Measurements from ENCODE around the gene TLE7.

The TLE7 gene

DNA sequence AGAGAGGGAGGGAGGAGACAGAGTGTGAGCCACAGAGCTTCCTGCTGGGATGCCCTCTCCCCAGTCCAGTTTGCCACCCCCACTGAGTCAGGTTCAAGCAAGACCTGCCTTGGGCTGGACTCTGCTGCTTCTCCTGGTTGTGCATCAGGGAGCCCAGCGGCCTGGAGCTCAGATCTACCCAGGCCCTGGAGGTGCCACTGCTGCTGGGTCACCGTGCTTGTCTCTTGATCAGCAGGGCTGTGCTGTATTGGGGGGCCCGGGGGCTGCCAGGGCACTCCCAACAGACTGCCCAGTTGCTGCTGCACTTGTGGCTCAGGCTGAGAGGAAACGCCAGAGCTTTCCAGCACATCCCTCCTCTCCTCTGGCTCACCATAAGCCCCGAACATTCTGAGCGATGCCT, 8.9 kb downstream of the TLE7 start:
- DNase-seq (ENCODE audit: low spot score in 2 of 2) (no peak), ATAC-seq (ENCODE audit: low read depth) (no peak)
- H3K4me1 Mint-ChIP-seq = no peaks in the 10 kb centered on the region
- H3K27me3 Mint-ChIP-seq = peaks cover 14% of the 10 kb centered on the region
- no peak overlapping the region for H3K27ac Mint-ChIP-seq
- H3K36me3 Mint-ChIP-seq = peaks cover 2% of the 10 kb centered on the region
- H3K9me3 Mint-ChIP-seq = peaks cover 6% of the 10 kb centered on the region
- H3K4me3 Mint-ChIP-seq = no peak overlapping the region

DNA sequence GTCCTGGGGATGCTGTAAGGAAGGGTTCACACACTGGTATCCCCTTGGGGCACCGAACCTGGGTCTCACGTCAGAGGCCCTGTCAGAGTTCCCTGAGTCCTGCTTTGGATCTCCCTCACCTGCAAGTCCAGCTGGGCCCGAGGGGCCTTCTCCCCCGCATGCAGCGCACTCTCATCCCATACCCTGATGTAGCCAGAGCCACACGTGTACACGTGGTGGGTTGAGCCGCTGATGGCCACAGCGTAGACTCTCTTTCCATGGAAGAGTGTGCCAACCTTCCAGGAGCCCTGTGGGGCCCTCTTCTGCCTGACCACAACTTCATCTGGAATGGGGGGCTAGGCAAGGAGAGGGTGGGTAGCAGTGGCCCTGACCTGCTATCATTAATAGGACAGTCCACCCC, 9.9 kb downstream of the TLE7 start:
- no peak for ATAC-seq (ENCODE audit: low read depth)
- Mint-ChIP-seq H3K27me3 (peaks cover 11% of the 10 kb centered on the region), H3K9me3 (peaks cover 6% of the 10 kb centered on the region), H3K4me3 (no peak overlapping the region), H3K27ac (no peak overlapping the region), H3K36me3 (peaks cover 2% of the 10 kb centered on the region), H3K4me1 (no peaks in the 10 kb centered on the region)
- no peak for DNase-seq (ENCODE audit: low spot score in 2 of 2)

DNA sequence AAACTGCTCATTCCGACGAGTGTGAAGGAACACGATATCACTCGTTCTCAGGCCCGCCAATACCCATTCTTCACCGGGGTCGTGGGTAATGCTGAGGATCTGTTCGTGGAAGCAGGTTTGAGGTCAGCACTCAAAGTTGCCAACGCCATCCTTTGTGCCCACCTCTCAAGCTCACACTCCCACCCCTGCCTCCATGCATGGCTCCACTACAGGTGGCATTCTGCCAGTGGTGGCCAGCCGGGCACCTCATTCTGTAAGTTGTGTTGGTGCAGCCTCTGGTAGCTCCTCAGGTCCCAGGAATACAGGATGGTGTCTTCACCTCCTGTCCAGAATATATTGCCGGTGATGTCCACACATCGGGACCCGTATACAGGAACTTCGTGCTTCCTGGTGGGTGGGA, 10.7 kb downstream of the TLE7 start:
- Mint-ChIP-seq H3K27ac (no peak overlapping the region), H3K4me1 (peaks cover 5% of the 10 kb centered on the region), H3K27me3 (peaks cover 15% of the 10 kb centered on the region), H3K36me3 (peaks cover 2% of the 10 kb centered on the region), H3K9me3 (peaks cover 6% of the 10 kb centered on the region), H3K4me3 (no peak overlapping the region)
- no peak for DNase-seq (ENCODE audit: low spot score in 2 of 2)
- ATAC-seq (ENCODE audit: low read depth) = no peak

DNA sequence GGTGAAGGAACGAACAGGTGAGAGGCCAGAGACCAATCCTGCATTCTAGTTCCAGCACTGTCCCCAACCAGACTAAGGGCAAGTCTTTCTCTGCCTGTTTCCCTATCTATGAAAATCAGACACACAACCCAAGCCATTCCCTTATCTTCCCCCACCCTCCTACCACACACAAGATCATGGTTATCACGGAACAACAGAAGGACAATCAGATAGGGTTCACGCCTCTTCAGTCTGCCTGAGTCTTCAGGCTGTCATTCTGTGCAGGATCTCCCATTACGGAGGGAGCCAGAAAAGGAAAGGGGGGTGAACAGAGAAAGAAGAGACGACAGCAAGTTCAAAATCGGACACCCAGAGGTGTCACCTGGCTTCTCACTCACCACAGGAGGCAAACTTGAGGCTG, 11.1 kb downstream of the TLE7 start:
- Mint-ChIP-seq H3K4me3 (no peak overlapping the region), H3K27ac (no peak overlapping the region), H3K4me1 (peaks cover 9% of the 10 kb centered on the region), H3K36me3 (peaks cover 2% of the 10 kb centered on the region), H3K27me3 (peaks cover 19% of the 10 kb centered on the region), H3K9me3 (peaks cover 6% of the 10 kb centered on the region)
- DNase-seq (ENCODE audit: low spot score in 2 of 2) (no peak), ATAC-seq (ENCODE audit: low read depth) (no peak)

DNA sequence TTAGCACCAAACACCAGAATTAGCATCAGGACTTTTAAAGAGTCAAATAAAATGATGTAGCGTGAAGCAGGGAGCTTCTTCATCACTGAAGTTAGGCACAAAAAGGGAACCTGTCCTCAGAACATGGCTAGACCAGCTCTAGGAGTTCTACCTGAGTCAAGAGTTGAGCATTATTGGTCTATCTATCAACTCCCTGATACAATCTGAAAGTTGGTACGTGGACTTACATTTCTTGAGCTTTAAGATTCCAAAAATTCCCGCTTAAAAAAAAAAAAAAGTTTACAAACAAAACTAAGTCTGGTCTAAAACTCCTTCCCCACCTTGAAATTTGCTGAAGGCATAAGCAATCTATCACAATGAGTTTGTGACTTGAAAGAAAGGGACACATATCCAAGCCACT, 12.3 kb downstream of the TLE7 start:
- H3K4me1 Mint-ChIP-seq = peaks cover 9% of the 10 kb centered on the region
- H3K27me3 Mint-ChIP-seq = peaks cover 25% of the 10 kb centered on the region
- peaks cover 2% of the 10 kb centered on the region for H3K36me3 Mint-ChIP-seq
- ATAC-seq (ENCODE audit: low read depth) = no peak
- H3K9me3 Mint-ChIP-seq = peaks cover 6% of the 10 kb centered on the region
- no peak for DNase-seq (ENCODE audit: low spot score in 2 of 2)
- no peak overlapping the region for H3K27ac Mint-ChIP-seq
- no peak overlapping the region for H3K4me3 Mint-ChIP-seq

DNA sequence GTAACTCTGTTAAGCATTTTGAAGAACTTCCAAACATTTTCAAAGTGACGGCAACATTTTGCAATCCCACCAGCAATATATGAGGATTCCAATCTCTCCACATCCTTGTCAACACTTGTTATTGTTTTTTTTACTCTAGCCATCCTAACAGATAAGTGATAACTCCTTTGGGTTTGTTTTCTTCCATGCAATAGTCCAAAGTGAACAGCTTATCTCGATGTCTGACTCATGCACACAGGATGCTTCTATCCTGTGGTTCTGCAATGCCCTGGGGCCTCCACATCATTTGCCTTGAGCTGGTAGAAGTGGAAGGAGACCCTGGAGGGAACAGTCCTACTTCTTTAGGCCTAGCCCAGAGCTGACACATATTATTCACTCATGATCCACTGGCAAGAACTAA, 13.0 kb downstream of the TLE7 start:
- Mint-ChIP-seq H3K4me3 (no peak overlapping the region), H3K27me3 (peaks cover 29% of the 10 kb centered on the region), H3K27ac (no peak overlapping the region), H3K36me3 (peaks cover 2% of the 10 kb centered on the region), H3K4me1 (peaks cover 9% of the 10 kb centered on the region), H3K9me3 (peaks cover 6% of the 10 kb centered on the region)
- ATAC-seq (ENCODE audit: low read depth) (no peak), DNase-seq (ENCODE audit: low spot score in 2 of 2) (no peak)

DNA sequence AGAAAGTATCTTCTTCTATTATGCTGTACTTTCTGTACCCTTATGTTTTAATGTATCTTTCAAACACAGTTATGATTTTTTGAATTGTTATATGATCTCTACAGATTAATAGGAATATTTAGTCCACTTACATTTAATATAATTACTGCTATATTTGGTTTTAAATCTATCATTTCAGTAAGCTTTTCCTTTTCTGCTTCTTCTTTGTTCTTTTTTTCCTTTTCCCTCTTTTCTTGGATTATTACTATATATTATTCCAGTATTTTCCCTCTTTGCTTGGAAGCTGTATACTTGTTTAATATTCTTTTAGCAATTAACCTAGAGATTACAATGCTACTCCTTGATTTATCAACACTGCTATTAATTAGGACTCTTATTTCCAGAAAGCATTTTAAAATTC, 13.5 kb downstream of the TLE7 start:
- DNase-seq (ENCODE audit: low spot score in 2 of 2) (no peak), ATAC-seq (ENCODE audit: low read depth) (no peak)
- Mint-ChIP-seq H3K27ac (no peak overlapping the region), H3K4me3 (no peak overlapping the region), H3K27me3 (peaks cover 30% of the 10 kb centered on the region), H3K36me3 (peaks cover 2% of the 10 kb centered on the region), H3K4me1 (peaks cover 9% of the 10 kb centered on the region), H3K9me3 (peaks cover 6% of the 10 kb centered on the region)

DNA sequence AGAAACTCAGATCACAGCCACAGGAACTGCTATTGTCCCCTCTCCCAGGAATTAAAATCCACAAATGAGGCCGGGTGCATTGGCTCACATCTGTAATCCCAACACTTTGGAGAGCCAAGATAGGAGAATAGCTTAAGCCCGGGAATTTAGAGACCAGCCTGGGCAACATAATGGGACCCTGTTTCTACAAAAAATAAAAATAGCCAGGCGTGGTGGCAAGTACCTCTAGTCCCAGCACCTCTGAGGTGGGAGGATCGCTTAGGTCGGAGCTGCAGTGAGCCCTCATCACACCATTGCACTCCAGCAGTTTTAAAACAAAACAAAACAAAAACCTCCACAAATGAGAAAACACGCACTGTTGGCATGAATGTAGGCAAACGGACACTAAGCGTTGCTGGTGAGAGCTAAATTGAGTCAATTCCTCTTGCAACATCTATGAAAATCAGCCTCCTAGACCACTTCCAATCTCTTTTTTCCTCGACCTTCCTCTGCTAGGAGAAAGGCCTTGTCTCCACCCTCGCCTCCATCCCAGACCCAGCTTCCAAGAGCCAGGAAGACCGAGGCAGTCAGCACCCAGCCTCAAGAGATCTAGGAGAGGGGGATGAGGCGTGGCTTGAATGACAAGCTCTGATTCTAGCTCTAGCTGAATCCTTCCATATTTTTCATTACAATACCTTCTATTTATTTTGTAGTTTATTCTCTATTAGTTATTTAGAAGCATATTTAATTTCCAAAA, 14.8 kb downstream of the TLE7 start:
- H3K36me3 Mint-ChIP-seq = peaks cover 2% of the 10 kb centered on the region
- peaks cover 28% of the 10 kb centered on the region for H3K27me3 Mint-ChIP-seq
- DNase-seq (ENCODE audit: low spot score in 2 of 2) (no peak), ATAC-seq (ENCODE audit: low read depth) (no peak)
- H3K4me3 Mint-ChIP-seq = no peak overlapping the region
- H3K4me1 Mint-ChIP-seq = peaks cover 9% of the 10 kb centered on the region
- H3K9me3 Mint-ChIP-seq = peaks cover 6% of the 10 kb centered on the region
- no peak overlapping the region for H3K27ac Mint-ChIP-seq

DNA sequence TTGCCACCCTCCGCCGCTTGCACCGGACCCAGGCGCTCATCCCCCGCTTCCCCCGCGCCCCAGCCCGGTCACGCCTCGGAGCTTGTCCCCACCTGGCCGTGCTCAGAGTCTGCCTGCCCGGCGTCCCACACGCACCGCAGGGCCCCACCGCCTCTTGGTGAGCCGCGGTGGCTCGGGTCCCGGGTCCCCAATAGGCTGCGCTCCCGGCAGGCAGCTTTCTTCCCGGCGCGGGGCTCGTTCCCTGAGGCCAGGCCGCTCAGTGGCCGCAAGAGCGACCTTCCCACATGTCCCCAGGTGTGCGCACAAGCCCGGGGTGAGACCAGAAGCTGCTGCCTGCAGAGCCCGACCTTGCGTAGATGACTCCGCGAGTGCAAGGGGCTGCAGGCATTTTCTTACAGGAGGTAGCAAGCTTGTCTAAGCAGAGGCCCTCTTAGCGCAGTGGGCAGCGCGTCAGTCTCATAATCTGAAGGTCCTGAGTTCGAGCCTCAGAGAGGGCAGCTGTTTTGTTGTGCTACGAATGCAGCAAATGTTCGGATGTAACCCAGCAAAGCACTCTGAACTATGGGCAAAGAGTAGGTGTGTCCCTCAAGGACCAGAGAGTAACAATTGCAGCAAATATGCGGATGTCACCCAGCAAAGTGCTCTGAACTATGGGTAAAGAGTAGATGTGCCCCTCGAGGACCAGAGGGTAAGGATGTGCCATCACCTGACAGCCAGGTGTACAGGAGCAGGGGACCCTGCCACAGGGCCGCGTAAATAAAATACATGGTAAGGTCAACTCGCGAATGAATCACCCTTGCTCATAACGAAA, 15.6 kb downstream of the TLE7 start:
- peaks cover 28% of the 10 kb centered on the region for H3K27me3 Mint-ChIP-seq
- peak overlapping the region; percentile 11 for H3K4me3 Mint-ChIP-seq
- peaks cover 6% of the 10 kb centered on the region for H3K9me3 Mint-ChIP-seq
- H3K36me3 Mint-ChIP-seq = peaks cover 2% of the 10 kb centered on the region
- peak overlapping the region; percentile 35 for H3K27ac Mint-ChIP-seq
- ATAC-seq (ENCODE audit: low read depth) = peak; percentile 19
- no peak for DNase-seq (ENCODE audit: low spot score in 2 of 2)
- peaks cover 9% of the 10 kb centered on the region for H3K4me1 Mint-ChIP-seq

DNA sequence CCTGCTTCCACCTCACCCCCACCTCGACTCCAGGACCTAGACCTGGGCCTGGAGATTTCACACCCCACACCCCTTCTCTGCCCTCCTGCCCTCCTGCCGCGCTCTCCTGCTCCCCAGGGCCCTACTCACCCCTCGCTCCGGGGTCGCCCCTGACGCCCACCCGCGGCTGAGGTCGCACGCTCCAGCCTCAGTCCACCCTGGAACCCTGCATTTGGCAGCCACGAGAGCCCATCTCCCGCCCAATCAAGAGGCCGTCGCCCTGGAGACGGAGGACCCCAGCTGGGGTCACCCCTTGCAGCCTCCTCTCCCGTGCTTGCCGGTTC, 16.1 kb downstream of the TLE7 start:
- H3K27me3 Mint-ChIP-seq = peaks cover 28% of the 10 kb centered on the region
- H3K27ac Mint-ChIP-seq = no peak overlapping the region
- peaks cover 6% of the 10 kb centered on the region for H3K9me3 Mint-ChIP-seq
- H3K36me3 Mint-ChIP-seq = peaks cover 2% of the 10 kb centered on the region
- peaks cover 9% of the 10 kb centered on the region for H3K4me1 Mint-ChIP-seq
- no peak for ATAC-seq (ENCODE audit: low read depth)
- no peak for DNase-seq (ENCODE audit: low spot score in 2 of 2)
- no peak overlapping the region for H3K4me3 Mint-ChIP-seq

DNA sequence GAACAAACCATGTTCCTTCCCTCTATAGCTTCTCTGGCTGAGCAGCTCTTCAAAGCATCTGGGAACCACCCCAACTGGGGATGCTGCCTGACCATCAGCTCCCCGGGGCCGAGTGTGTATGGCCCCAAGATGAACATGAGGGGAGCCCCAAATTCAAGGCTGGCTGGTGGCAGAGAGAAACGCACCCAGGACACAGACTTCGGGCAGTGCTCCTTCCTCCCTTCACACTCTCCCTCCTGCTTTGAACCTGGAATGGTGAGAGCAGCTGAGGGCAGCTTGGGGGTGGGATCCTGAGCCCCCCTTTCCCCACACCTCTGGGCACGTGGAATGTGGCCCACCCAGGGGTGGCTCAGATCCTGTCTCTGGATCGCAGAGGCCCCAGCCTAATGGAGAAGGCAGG, 17.2 kb downstream of the TLE7 start:
- peaks cover 6% of the 10 kb centered on the region for H3K9me3 Mint-ChIP-seq
- H3K27me3 Mint-ChIP-seq = peaks cover 26% of the 10 kb centered on the region
- no peak overlapping the region for H3K4me3 Mint-ChIP-seq
- ATAC-seq (ENCODE audit: low read depth) = no peak
- H3K27ac Mint-ChIP-seq = no peak overlapping the region
- DNase-seq (ENCODE audit: low spot score in 2 of 2) = no peak
- peaks cover 2% of the 10 kb centered on the region for H3K36me3 Mint-ChIP-seq
- H3K4me1 Mint-ChIP-seq = peaks cover 9% of the 10 kb centered on the region

DNA sequence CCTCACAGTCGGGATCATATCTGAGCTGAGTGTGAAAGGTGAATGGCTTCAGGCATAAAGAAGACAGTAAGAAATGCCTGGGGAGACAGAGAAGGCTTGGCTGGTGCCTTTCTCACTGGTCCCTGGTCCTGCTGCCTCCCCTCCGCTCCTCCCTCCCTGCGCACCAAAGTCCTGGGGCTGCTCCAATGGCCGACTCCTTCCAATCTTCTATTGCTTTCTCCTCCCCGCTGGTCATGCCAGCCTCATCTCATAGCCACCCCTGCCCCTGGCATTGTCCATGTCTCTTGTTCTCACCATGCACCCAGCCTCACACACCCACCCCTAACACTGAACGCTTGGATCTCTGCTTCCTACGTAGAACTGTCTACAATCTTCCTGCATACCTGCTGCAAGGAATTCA, 18.0 kb downstream of the TLE7 start:
- DNase-seq (ENCODE audit: low spot score in 2 of 2) = no peak
- Mint-ChIP-seq H3K27ac (no peak overlapping the region), H3K9me3 (peaks cover 4% of the 10 kb centered on the region)

DNA sequence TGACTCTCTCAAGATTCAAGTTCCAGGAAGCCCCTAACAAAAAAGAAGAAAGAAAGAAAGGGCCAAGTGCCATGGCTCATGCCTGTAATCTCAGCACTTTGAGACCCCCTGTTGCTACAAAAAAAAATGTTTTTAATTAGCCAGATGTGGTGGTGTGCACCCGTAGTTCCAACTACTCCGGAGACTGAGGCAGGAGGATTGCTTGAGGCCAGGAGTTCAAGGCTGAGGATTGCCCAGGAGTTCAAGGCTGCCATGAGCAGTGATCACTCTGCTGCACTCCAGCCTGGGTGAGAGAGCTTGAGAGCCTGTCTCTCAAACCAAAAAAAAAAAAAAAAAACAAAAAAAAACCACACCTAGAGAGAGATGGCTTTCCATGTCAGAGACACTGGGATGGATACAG, 18.8 kb downstream of the TLE7 start:
- Mint-ChIP-seq H3K9me3 (no peaks in the 10 kb centered on the region), H3K27me3 (peaks cover 29% of the 10 kb centered on the region), H3K36me3 (no peaks in the 10 kb centered on the region), H3K4me3 (no peak overlapping the region), H3K27ac (no peak overlapping the region), H3K4me1 (peaks cover 9% of the 10 kb centered on the region)
- no peak for DNase-seq (ENCODE audit: low spot score in 2 of 2)
- no peak for ATAC-seq (ENCODE audit: low read depth)

More for the DNA sequence above, 18.0 kb downstream of the TLE7 start:
- no peak for ATAC-seq (ENCODE audit: low read depth)
- H3K4me1 Mint-ChIP-seq = peaks cover 9% of the 10 kb centered on the region
- H3K4me3 Mint-ChIP-seq = no peak overlapping the region
- H3K27me3 Mint-ChIP-seq = peaks cover 25% of the 10 kb centered on the region
- H3K36me3 Mint-ChIP-seq = peaks cover under 1% of the 10 kb centered on the region

DNA sequence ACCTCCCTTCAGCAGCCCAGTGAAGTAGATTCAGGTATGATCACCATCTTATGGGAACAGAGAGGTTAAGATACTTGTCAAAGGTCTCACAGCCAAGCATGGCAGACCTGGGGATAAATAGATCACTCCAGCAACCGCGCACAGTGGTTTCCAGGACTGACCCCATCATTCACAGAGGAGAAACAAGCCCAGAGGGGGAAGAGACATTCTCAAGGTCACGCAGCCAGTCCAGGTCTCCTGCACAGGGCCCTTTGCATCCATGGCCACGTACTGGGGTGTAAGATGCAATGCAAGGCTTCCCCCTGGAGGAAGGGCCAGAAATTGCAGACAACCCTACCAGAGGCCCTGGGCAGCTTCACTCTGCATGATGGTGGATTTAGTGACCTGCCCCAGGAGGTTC, 19.9 kb downstream of the TLE7 start:
- H3K36me3 Mint-ChIP-seq = no peaks in the 10 kb centered on the region
- ATAC-seq (ENCODE audit: low read depth) = peak; percentile 34

DNA sequence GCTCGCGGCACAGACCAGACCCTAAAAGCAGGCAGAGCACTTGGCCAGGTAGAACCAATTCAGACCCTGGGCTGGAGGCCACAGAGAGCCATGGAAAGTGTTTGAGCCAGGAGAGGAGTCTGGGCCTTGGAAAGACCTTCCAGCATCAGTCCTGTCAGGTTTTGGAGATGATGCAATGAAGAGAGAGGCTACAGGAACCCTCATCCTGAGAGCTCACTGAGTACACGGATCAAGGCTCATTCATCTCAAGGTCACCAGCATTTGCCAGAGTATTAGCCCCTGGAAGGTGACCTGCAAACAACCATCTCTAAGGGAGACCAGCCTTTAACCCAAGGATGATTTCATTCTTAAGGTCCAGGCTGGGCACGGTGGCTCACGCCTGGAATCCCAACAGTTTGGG, 27.8 kb downstream of the TLE7 start:
- H3K9me3 Mint-ChIP-seq = no peaks in the 10 kb centered on the region
- no peak for ATAC-seq (ENCODE audit: low read depth)
- no peak overlapping the region for H3K4me3 Mint-ChIP-seq
- H3K27me3 Mint-ChIP-seq = peaks cover 27% of the 10 kb centered on the region
- H3K4me1 Mint-ChIP-seq = peaks cover 6% of the 10 kb centered on the region
- no peak for DNase-seq (ENCODE audit: low spot score in 2 of 2)
- no peaks in the 10 kb centered on the region for H3K36me3 Mint-ChIP-seq
- no peak overlapping the region for H3K27ac Mint-ChIP-seq

More for the DNA sequence above, 19.9 kb downstream of the TLE7 start:
- no peak for DNase-seq (ENCODE audit: low spot score in 2 of 2)
- Mint-ChIP-seq H3K4me1 (peaks cover 9% of the 10 kb centered on the region), H3K4me3 (no peak overlapping the region), H3K27me3 (peaks cover 28% of the 10 kb centered on the region), H3K9me3 (no peaks in the 10 kb centered on the region), H3K27ac (no peak overlapping the region)

Measured in memory B cell (primary cell).